Colonic mucosa (tissue), 4 donors: ENCODE measurements around the gene NRCAM. TPM values are rescaled to one million over a fixed set of nuclear protein-coding genes. Genes with fewer than 3 reads are reported as not detected.

Experiments
- DNase-seq: peaks from one replicate; pipeline ENCODE4 v3.0.0-alpha.2; 2020
- H3K27ac ChIP-seq: fragments of 200-600 bp; one replicate; pipeline ENCODE4 v1.8.0; 2021
- H3K27me3 ChIP-seq: fragments of 200-600 bp; one replicate; pipeline ENCODE4 v1.8.0; 2021
- H3K36me3 ChIP-seq: fragments of 200-600 bp; one replicate; pipeline ENCODE4 v1.8.0; 2021
- H3K4me1 ChIP-seq: fragments of 200-600 bp; one replicate; pipeline ENCODE4 v1.8.0; 2021; ENCODE audit warnings: mild to moderate bottlenecking
- H3K4me3 ChIP-seq: fragments of 200-600 bp; one replicate; pipeline ENCODE4 v1.8.0; 2021
- H3K9ac ChIP-seq, 2 donors: one replicate each; pipeline ENCODE4 v1.7.0; 2013; ENCODE audit warnings: control low read depth in 2 of 2, low read depth in 2 of 2, low read length in 2 of 2
- H3K9me3 ChIP-seq: fragments of 200-600 bp; one replicate; pipeline ENCODE4 v1.8.0; 2021
- intact Hi-C: fragments of 100-400 bp; cut with DNase I; formaldehyde crosslinking; loops from one replicate; pipeline ENCODE4 v1.14.1; 2022
- total RNA-seq, 2 donors: library from RNA; stranded (reverse); fragmentation: NEBNext Ultra II Directional in 1 of 2; extraction: Animal tissue kit (Norgen Biotek cat#: 25700) in 1 of 2; gene quantifications; one replicate each; pipeline ENCODE4 v1.2.1, GENCODE V29; 2021
- TF ChIP-seq, protein P1 (sequence below): fragments of 200-600 bp; IDR thresholded peaks from one replicate; pipeline ENCODE4 v1.8.0; 2022; ENCODE audit warnings: antibody characterized with exemption, mild to moderate bottlenecking
- donor health status: healthy.
- donor health status: DM: no; HTN: no; CAD: no.
- donor health status: DM: no; HTN: no; CAD: no.

NRCAM gene
- total RNA-seq, 2 donors from 2014 or later: 0.42 to 1.1 TPM

GRCh38 chr7:108253275-108254044 is 202.8 kb downstream of the NRCAM start:
- Histone ChIP-seq H3K9me3 (no peaks in the 10 kb centered on the region), H3K27ac (no peak overlapping the region), H3K9ac (no peak overlapping the region), H3K36me3 (no peaks in the 10 kb centered on the region), H3K4me3 (no peak overlapping the region), H3K27me3 (no peaks in the 10 kb centered on the region), H3K4me1 (no peaks in the 10 kb centered on the region)
- TF ChIP-seq, protein P1, sequence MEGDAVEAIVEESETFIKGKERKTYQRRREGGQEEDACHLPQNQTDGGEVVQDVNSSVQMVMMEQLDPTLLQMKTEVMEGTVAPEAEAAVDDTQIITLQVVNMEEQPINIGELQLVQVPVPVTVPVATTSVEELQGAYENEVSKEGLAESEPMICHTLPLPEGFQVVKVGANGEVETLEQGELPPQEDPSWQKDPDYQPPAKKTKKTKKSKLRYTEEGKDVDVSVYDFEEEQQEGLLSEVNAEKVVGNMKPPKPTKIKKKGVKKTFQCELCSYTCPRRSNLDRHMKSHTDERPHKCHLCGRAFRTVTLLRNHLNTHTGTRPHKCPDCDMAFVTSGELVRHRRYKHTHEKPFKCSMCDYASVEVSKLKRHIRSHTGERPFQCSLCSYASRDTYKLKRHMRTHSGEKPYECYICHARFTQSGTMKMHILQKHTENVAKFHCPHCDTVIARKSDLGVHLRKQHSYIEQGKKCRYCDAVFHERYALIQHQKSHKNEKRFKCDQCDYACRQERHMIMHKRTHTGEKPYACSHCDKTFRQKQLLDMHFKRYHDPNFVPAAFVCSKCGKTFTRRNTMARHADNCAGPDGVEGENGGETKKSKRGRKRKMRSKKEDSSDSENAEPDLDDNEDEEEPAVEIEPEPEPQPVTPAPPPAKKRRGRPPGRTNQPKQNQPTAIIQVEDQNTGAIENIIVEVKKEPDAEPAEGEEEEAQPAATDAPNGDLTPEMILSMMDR: no peak
- intact Hi-C loops: no loop called here
- DNase-seq: no peak

DNA sequence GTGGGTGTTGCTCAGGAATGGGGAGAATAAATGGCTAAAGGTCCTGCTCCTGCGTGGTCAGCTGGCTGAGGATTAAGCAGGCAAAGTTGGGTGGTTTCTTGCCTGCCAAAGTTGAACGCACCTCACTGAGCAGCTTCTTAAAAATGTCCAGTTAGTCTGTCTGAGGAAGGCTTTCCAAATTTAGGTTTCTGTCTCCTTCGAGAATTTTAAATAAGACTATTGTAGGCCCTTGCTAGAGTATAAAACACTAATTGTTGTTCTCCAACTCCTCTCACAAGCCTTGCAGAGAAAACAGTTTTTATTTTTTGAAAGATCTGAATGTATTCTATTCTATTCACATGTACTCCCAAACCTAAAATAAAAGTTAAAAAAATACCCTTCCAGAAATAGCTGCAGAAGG is 204.1 kb downstream of the NRCAM start:
- intact Hi-C loops: no loop called here
- no peak for DNase-seq
- H3K9ac ChIP-seq: no peak overlapping the region
- no peaks in the 10 kb centered on the region for H3K27me3 ChIP-seq
- no peaks in the 10 kb centered on the region for H3K36me3 ChIP-seq
- H3K4me1 ChIP-seq: no peaks in the 10 kb centered on the region
- H3K27ac ChIP-seq: no peak overlapping the region
- no peak overlapping the region for H3K4me3 ChIP-seq
- H3K9me3 ChIP-seq: no peaks in the 10 kb centered on the region
- TF ChIP-seq, protein P1: no peak

DNA sequence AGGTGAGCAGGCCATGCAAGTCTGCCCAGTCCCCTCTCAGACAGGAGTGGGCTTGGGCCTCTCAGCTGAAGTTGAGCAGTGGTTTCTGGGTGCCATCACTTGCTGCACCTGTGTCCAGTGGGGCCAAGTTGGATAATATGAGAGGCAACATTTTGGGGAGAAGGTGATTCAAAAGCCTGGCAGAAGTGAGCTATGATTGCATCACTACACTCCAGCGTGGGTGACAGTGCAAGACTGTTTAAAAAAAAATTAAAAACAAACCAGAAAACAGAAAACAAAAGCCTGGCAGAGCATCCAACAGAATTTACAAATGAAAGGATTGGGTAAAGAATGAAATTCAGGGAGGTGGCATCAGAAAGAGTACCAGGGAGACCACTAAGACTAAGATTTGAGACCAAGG is 204.5 kb downstream of the NRCAM start:
- no peak overlapping the region for H3K9ac ChIP-seq
- no peaks in the 10 kb centered on the region for H3K9me3 ChIP-seq
- no peak overlapping the region for H3K4me3 ChIP-seq
- TF ChIP-seq, protein P1: no peak
- no peak overlapping the region for H3K27ac ChIP-seq
- intact Hi-C loops: no loop called here
- H3K4me1 ChIP-seq: no peaks in the 10 kb centered on the region
- H3K27me3 ChIP-seq: no peaks in the 10 kb centered on the region
- DNase-seq: no peak
- no peaks in the 10 kb centered on the region for H3K36me3 ChIP-seq

- no peak overlapping the region for H3K4me3 ChIP-seq
- no peak overlapping the region for H3K9ac ChIP-seq
- H3K27me3 ChIP-seq: no peaks in the 10 kb centered on the region
- no peak for DNase-seq
- TF ChIP-seq, protein P1: no peak
- H3K27ac ChIP-seq: no peak overlapping the region
- H3K4me1 ChIP-seq: no peaks in the 10 kb centered on the region
- no peaks in the 10 kb centered on the region for H3K9me3 ChIP-seq
- H3K36me3 ChIP-seq: no peaks in the 10 kb centered on the region
- intact Hi-C loops: no loop called here
Observed at GRCh38 chr7:108249453-108249852, 206.8 kb downstream of the NRCAM start.

DNA sequence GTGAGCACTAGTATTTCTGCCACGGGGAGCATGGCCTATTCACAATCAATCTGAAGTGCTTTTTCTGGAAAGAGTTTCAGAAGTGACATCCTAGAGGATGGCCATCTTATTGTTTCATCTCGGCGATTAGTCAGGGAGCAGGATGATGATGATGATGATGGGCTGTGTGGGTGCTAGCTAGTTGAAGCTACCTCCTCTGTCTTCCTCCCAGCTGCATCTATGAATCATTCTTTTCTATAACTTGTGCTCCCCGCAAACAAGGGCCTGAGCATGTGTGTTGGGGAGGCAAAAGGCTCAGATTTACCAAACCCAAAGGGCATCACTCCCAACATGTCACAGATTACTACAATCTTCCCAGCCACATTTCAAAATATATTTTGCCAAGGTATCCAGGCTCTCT is 207.4 kb downstream of the NRCAM start:
- no peak for DNase-seq
- TF ChIP-seq, protein P1: no peak
- H3K27ac ChIP-seq: no peak overlapping the region
- H3K4me3 ChIP-seq: no peak overlapping the region
- H3K9me3 ChIP-seq: no peaks in the 10 kb centered on the region
- intact Hi-C loops: no loop called here
- no peaks in the 10 kb centered on the region for H3K27me3 ChIP-seq
- no peak overlapping the region for H3K9ac ChIP-seq
- H3K36me3 ChIP-seq: no peaks in the 10 kb centered on the region
- no peaks in the 10 kb centered on the region for H3K4me1 ChIP-seq
